CD4-positive, alpha-beta T cell treated with Interleukin-10 for 1 hour (primary cell): ENCODE measurements around the gene PSMD13.

Source experiments
- DNase-seq: peaks from one replicate; pipeline ENCODE4 v3.0.0-alpha.2; 2020

Gene PSMD13

DNA sequence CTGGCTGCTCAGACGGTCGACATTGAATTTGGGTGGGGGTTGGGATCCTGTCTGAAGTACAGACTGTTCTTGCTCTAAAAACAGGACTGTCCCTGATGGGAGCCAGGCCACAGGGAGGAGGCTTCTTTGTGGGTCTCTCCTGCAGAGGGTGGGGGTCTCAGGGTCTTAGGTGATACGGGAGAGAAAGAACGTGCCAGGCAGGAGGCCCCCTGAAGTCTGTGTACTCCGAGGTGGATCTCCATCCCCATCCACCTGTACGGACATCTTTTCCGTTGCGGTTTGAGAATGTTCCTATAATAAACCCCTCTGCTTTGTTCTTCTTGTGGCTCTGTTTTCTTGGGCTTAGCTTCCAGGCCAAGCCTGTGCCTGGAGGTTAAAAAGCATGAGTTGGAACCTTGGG lies 15.9 kb downstream of the PSMD13 start:
- no peak for DNase-seq

- no peak for DNase-seq
These were observed 16.5 kb downstream of the PSMD13 start for GRCh38 chr11:253160-253885.

- DNase-seq: no peak
These were observed 17.1 kb downstream of the PSMD13 start for GRCh38 chr11:253886-254270.

- DNase-seq: no peak
These were observed 18.4 kb downstream of the PSMD13 start for GRCh38 chr11:255176-255575.

DNA sequence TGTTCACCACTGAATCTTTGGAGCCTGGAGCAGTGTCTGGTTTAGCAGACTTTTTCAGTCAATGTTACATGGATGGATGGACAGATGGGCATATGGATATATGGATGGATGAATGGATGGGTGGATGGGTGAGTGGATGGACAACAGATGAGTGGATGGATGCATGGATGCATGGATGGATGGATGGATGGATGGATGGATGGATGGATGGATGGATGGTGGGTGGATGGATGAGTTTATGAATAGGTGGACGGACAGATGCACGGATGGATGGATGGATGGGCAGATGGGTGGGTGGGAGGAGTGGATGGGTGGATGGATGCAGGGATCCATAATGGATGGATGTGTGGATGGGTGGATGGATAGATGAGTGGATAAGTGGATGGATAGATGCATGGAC lies 19.0 kb downstream of the PSMD13 start:
- no peak for DNase-seq

- DNase-seq: no peak
These were observed 20.4 kb downstream of the PSMD13 start for GRCh38 chr11:256952-257737.

DNA sequence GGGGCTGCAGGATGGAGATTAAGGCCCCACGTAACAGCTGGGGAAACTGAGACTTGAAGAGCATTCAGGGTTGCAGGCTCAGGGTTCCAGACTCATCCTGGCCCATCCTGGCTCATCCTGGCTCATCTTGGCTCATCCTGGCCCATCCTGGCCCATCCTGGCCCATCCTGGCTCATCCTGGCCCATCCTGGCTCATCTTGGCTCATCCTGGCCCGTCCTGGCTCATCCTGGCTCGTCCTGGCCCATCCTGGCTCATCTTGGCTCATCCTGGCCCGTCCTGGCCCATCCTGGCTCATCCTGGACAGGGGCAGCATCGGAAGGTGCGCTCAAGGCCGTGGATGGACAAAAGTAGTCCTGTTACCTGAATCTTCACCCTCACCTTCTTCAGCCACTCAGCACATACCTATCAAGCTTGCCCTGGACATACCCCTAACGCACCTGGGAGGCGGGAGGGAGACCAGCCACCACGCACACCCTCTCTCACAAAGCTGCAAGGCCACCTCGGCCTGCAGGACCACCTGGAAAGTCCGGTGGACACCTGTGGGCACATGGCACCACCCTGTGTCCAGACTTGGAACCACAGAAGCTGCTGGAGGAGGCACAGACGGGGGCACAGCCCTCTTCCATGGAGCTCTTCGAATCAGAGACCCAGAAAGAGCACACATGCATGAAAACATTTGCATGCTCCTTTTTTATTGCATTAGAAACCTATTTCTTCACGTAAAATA lies 21.2 kb downstream of the PSMD13 start:
- no peak for DNase-seq

DNA sequence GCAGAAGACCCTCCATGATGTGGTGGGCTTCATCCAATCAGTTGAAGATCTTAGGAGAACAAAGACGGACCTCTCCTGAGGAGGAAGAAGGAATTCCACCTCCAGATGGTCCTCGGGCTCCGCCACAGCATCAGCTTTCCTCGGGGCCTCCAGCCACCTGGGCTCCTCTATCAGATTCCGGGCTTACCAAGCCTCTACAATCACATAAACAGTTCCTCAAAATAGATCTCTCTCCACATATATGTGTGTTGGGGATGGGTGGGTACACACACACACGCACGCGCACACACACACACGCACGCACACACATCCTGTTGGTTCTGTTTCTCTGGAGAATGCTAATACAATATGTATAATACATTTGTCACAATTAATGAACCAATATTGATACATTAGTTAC lies 22.6 kb downstream of the PSMD13 start:
- DNase-seq: no peak

- DNase-seq: no peak
These were observed 24.8 kb downstream of the PSMD13 start for GRCh38 chr11:261624-262023.

DNA sequence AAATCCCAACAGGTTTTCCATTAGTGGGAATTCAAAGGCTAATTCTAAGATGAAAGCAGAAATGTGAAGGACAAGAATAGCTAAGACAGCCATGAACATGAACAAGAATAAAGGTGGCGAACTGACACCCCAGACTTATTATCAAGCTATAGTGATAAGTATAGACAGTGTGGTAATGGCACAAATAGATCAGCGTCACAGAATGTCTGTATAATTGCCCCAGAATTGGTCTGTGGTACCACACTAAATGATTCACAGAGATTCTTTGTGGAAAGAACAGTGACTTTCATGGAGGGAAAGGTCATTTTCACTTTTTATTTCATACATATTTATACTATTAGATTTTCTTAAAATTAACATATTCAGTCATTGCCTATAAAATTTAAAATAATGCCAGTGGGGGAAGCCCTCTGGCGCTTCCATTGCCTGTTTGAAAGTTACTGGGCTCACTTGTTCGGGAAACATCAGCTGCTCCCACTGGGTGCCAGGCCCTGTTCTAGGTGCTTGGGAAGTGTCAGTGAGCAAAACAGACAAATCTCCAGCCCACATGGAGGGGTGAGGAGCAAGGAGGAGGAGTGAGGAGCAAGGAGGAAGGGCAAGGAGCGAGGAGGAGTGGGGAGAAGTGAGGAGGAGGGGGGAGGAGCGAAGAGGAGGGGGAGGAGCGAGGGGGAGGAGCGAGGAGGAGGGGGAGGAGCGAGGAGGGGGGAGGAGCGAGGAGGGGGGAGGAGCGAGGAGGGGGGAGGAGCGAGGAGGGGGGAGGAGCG lies 30.1 kb downstream of the PSMD13 start:
- peak; percentile 43 for DNase-seq

- DNase-seq: peak; percentile 59
These were observed 30.8 kb downstream of the PSMD13 start for GRCh38 chr11:267491-267994.

GRCh38 chr11:268716-269145 lies 32.0 kb downstream of the PSMD13 start:
- peak; percentile 69 for DNase-seq

DNA sequence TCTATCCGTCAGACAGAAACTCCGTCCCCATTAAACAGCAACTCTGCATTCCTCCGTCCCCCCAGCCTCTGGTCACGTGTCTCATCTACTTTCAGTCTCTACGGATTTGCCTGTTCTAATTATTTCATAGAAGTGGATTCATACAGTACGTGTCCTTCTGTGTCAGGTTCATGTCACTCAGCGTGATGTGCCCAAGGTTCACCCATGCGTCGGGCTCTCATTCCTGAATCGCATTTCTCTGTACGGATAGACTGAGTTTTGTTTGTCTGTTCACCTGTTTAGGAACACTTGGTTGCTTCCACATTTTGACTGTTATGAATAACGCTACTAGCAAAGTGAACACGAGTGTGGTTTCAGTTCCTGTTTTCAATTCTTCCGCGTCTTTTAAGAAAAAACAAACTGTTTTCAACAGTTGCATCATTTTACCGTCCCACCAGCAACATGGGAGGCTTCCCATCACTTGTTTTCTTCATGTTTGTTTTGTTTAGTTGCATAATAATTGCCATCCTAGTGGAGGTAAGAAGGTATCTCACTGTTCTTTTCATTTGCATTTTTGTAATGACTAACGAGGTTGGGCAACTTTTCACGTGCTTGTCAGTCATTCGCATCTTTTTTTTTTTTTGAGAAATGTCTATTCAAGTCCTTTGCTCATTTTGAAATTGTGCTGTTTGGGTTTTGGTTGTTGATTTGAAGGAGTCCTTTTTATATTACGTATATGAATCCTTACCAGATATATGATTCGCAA lies 32.5 kb downstream of the PSMD13 start:
- peak; percentile 80 for DNase-seq

- DNase-seq: no peak
These were observed 33.9 kb downstream of the PSMD13 start for GRCh38 chr11:270451-271318.

DNA sequence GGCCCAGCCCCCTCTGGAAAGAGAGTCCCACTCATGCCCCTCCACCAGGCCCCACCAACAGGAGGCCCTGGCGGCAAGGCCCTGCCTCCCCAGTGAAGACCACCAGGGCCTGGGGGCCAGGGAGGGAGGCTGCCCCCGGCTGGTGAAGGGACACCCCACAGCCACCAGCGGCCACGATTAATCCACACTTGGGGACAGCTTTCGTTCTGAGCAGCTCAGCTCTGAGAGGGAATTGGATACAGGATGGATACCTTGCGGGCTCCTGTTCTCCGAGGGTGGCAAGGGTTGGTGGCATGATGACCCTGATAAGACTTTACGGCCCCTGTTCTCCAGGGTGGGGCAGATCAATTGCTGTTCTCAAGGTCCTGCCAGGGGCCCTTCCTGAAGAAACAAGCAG lies 34.5 kb downstream of the PSMD13 start:
- DNase-seq: no peak

DNA sequence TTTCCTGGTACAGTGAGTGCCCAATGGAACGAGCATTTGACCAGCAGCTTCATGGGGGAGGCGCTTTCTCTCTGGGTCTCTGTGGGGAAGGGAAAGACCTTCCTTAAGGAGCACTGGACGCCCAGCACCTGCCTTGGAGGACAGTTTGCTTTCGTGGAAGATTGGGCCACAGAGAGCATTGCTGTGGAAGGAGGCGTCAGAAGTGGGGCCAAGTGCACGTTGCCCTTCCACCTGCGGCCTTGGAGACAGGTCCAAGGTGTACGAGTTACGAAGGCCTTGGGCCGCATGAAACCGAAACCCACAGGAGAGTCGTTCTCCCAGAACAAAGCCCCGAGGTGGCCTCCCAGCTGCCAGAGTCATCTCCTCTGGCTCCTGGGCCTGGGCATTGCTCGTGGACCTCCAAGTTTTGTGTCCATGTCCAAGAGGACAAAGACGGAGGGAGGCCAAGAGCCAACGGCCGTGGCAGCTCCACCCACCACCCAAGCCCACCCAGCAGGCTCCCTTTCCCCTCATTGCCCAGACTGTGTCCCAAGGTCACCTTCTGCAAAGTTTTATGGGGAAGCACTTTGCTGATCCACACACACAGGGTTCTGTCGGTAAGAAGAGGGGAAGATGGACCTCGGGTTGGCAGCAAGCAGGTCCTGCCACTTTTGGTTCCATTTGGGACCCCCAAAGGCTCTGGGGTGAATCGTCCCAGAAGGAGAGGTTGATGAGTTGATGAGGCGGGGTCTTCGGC lies 35.6 kb downstream of the PSMD13 start:
- DNase-seq: no peak

GRCh38 chr11:272931-273198 lies 36.1 kb downstream of the PSMD13 start:
- DNase-seq: no peak

DNA sequence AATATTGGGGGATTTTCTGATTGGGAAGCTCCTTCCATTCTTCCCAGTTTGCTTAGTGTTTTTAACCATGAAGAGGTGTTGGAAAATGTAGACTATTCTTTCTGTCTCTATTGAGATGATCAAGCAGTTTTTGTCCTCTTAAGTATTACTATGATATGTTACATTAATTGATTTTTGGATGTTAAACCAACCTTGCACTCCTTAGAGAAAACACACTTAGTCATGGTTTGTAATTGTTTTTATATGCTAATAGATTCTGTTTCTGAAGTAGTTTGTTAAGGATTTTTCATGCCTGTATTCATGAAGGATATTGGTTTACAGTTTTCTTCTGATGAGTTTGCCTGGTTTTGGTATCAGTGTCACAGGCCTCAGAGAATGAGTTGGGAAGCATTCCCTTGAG lies 39.4 kb downstream of the PSMD13 start:
- DNase-seq: no peak

GRCh38 chr11:278001-278951 lies 41.5 kb downstream of the PSMD13 start, which contains the start of gene NLRP6:
Gene NLRP6, plus strand, starts transcription at chr11:278407. Its CDS starts 163 bp downstream, at chr11:278570.
- DNase-seq: no peak
